Calu3 (cell line): ENCODE results near the gene NSDHL. TPM values are rescaled to one million over a fixed set of nuclear protein-coding genes. Genes with fewer than 3 reads are reported as not detected.
"Not testable (repeated sequence)": the region's sequence is repeated elsewhere in the genome, so short reads cannot be mapped to it uniquely, and the experiment has no call there.

ENCODE experiments used
- BruUV-seq: library from RNA; stranded (reverse); fragments of 400-500 nt; replicated peaks from 2 replicates; lab custom pipeline; 2021; lab: Mats Ljungman, UMichigan
- CTCF ChIA-PET: fragments of 300-600 bp; sonication (Branson Sonifier 250); formaldehyde crosslinking; loops from one replicate; lab custom pipeline; 2022; ENCODE audit warnings: antibody characterized with exemption; lab: Charles Lee
- DNase-seq: peaks from one replicate; pipeline ENCODE4 v3.0.0; 2022
- H3K27ac Mint-ChIP-seq: one replicate; pipeline ENCODE4 v1.8.0; 2022; ENCODE audit warnings: mixed read lengths; ENCODE audit not compliant: unreplicated experiment
- H3K27me3 Mint-ChIP-seq: one replicate; pipeline ENCODE4 v1.8.0; 2022; ENCODE audit warnings: mixed read lengths; ENCODE audit not compliant: unreplicated experiment
- H3K36me3 Mint-ChIP-seq: one replicate; pipeline ENCODE4 v1.8.0; 2022; ENCODE audit warnings: mild to moderate bottlenecking, moderate library complexity, mixed read lengths; ENCODE audit not compliant: insufficient read depth, unreplicated experiment
- H3K4me1 Mint-ChIP-seq: one replicate; pipeline ENCODE4 v1.8.0; 2022; ENCODE audit warnings: mild to moderate bottlenecking, low read depth, mixed read lengths; ENCODE audit not compliant: unreplicated experiment
- H3K4me3 Mint-ChIP-seq: one replicate; pipeline ENCODE4 v1.8.0; 2022; ENCODE audit warnings: mild to moderate bottlenecking, low read depth, moderate library complexity, mixed read lengths; ENCODE audit not compliant: unreplicated experiment
- H3K9me3 Mint-ChIP-seq: one replicate; pipeline ENCODE4 v1.8.0; 2022; ENCODE audit warnings: low read depth, mixed read lengths; ENCODE audit not compliant: unreplicated experiment
- CTCF ChIP-seq: fragments of 200-600 bp; IDR thresholded peaks from one replicate; pipeline ENCODE4 v1.8.0; 2022; ENCODE audit warnings: antibody characterized with exemption; ENCODE audit not compliant: unreplicated experiment
- intact Hi-C: fragments of 100-400 bp; cut with micrococcal nuclease; formaldehyde crosslinking; loops from one replicate; pipeline ENCODE4 v1.10.0; 2022; ENCODE audit not compliant: unreplicated experiment
- total RNA-seq: library from RNA; stranded (reverse); gene quantifications from 2 replicates; pipeline ENCODE4 v1.2.3, GENCODE V29; 2022

Gene NSDHL
- total RNA-seq, 1 experiment from 2014 or later = 38.1 TPM

GRCh38 chrX:152832520-152832919, 1.7 kb downstream of the NSDHL start:
- BruUV-seq = no TSS peak
- CTCF ChIA-PET = no interaction called here
- Mint-ChIP-seq H3K27ac (peak overlapping the region; percentile 94), H3K27me3 (no peaks in the 10 kb centered on the region), H3K36me3 (peaks cover 37% of the 10 kb centered on the region), H3K4me3 (peak overlapping the region; percentile 90), H3K9me3 (no peaks in the 10 kb centered on the region), H3K4me1 (peaks cover 25% of the 10 kb centered on the region)
- TF ChIP-seq CTCF = no peak
- no peak for DNase-seq
- intact Hi-C loops = no loop called here

GRCh38 chrX:152833378-152833777, 2.5 kb downstream of the NSDHL start:
- Mint-ChIP-seq H3K4me1 (peaks cover 31% of the 10 kb centered on the region), H3K36me3 (peaks cover 37% of the 10 kb centered on the region), H3K27me3 (no peaks in the 10 kb centered on the region), H3K9me3 (no peaks in the 10 kb centered on the region), H3K27ac (no peak overlapping the region), H3K4me3 (peak overlapping the region; percentile 90)
- no peak for DNase-seq
- no TSS peak for BruUV-seq
- intact Hi-C loops = no loop called here
- CTCF ChIA-PET = no interaction called here
- TF ChIP-seq CTCF = no peak

- H3K4me3 Mint-ChIP-seq, BruUV-seq, H3K27me3 Mint-ChIP-seq, DNase-seq, H3K27ac Mint-ChIP-seq, intact Hi-C loops, CTCF ChIA-PET, H3K9me3 Mint-ChIP-seq: not testable (repeated sequence)
- peaks cover 33% of the 10 kb centered on the region for H3K4me1 Mint-ChIP-seq
- peaks cover 31% of the 10 kb centered on the region for H3K36me3 Mint-ChIP-seq
Observed at GRCh38 chrX:152835470-152835869, 4.6 kb downstream of the NSDHL start.

- H3K4me1 Mint-ChIP-seq = peaks cover 7% of the 10 kb centered on the region
- TF ChIP-seq CTCF = no peak
- H3K36me3 Mint-ChIP-seq = no peaks in the 10 kb centered on the region
- no TSS peak for BruUV-seq
- DNase-seq = no peak
- no peaks in the 10 kb centered on the region for H3K27me3 Mint-ChIP-seq
- CTCF ChIA-PET = no interaction called here
- H3K27ac Mint-ChIP-seq = no peak overlapping the region
- intact Hi-C loops = no loop called here
- H3K9me3 Mint-ChIP-seq = no peaks in the 10 kb centered on the region
- H3K4me3 Mint-ChIP-seq = no peak overlapping the region
Observed at GRCh38 chrX:152842772-152843338, 12.0 kb downstream of the NSDHL start.

GRCh38 chrX:152843852-152844251, 13.0 kb downstream of the NSDHL start:
- no peak for DNase-seq
- Mint-ChIP-seq H3K27me3 (no peaks in the 10 kb centered on the region), H3K4me1 (no peaks in the 10 kb centered on the region), H3K4me3 (no peak overlapping the region), H3K9me3 (no peaks in the 10 kb centered on the region), H3K36me3 (peaks cover 4% of the 10 kb centered on the region), H3K27ac (no peak overlapping the region)
- no peak for TF ChIP-seq CTCF
- CTCF ChIA-PET = no interaction called here
- BruUV-seq = no TSS peak
- intact Hi-C loops = no loop called here
